ENCODE results near the gene NRG2.

Gene NRG2

DNA sequence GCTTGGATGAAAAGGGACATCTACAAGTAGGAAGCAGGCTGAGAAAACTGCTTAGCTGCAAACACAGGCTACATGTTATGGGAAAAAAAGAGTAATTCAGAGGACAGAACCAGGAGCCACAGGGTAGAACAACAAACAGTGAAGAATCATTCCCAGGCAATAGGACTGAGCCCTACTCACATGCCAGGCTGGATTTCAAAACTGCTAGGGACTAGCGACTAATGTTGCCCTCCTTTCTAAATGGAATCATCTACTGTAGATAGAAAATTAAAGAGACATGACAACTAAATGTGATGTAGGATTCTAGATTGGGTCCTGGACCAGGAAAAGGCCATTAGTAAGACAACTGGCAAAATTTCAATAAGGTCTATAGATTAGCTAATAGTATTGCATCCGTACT is 15.3 kb downstream of the NRG2 start:
- peaks cover 2 to 5% of the 10 kb centered on the region in 2 donors for H3K27me3 ChIP-seq (ENCODE audit: control insufficient read depth in 1 of 2, insufficient read depth in 2 of 2, low read length in 2 of 2)
- H3K27ac ChIP-seq (ENCODE audit: low read depth, low read length) = no peak overlapping the region
- no peaks in the 10 kb centered on the region for H3K36me3 ChIP-seq (ENCODE audit: control insufficient read depth in 1 of 2, insufficient read depth in 2 of 2, low read length in 2 of 2)
- H3K4me1 ChIP-seq (ENCODE audit: control insufficient read depth in 1 of 2, insufficient read depth in 2 of 2, low read length in 2 of 2) = no peaks in the 10 kb centered on the region
- no peak overlapping the region for H3K4me3 ChIP-seq (ENCODE audit: low read depth in 1 of 2, low read length in 2 of 2)
- H3K9me3 ChIP-seq (ENCODE audit: control insufficient read depth in 1 of 2, low read length in 2 of 2) = no peaks in the 10 kb centered on the region
- H3K9ac ChIP-seq (ENCODE audit: low read depth in 1 of 2, low read length in 2 of 2) = no peak overlapping the region

DNA sequence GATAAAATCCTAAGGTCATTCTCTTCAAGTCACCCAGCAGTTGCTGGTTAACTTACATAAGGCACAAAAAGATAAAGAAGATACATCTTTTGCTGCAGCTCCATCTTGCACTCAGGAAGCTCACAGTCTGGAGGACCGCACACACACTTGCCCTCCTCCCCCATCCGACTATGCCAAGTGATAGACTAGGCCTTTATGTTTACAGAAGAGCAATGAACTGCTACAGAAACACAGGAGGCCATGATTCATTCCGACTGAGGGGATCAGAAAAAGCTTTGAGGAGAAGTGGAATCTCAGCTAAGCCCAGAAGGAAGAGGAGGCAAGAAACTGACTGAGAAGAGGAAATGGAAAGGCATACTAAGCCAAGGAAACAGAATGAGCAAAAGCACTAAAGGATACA is 17.4 kb downstream of the NRG2 start:
- Histone ChIP-seq H3K9ac (ENCODE audit: low read depth in 1 of 2, low read length in 2 of 2) (no peak overlapping the region), H3K9me3 (ENCODE audit: control insufficient read depth in 1 of 2, low read length in 2 of 2) (no peaks in the 10 kb centered on the region), H3K27ac (ENCODE audit: low read depth, low read length) (no peak overlapping the region), H3K27me3 (ENCODE audit: control insufficient read depth in 1 of 2, insufficient read depth in 2 of 2, low read length in 2 of 2) (peaks cover 2 to 17% of the 10 kb centered on the region in 2 donors), H3K4me1 (ENCODE audit: control insufficient read depth in 1 of 2, insufficient read depth in 2 of 2, low read length in 2 of 2) (no peaks in the 10 kb centered on the region), H3K36me3 (ENCODE audit: control insufficient read depth in 1 of 2, insufficient read depth in 2 of 2, low read length in 2 of 2) (no peaks in the 10 kb centered on the region), H3K4me3 (ENCODE audit: low read depth in 1 of 2, low read length in 2 of 2) (no peak overlapping the region)

GRCh38 chr5:140024928-140025327 is 18.2 kb downstream of the NRG2 start:
- Histone ChIP-seq H3K36me3 (ENCODE audit: control insufficient read depth in 1 of 2, insufficient read depth in 2 of 2, low read length in 2 of 2) (no peaks in the 10 kb centered on the region), H3K4me3 (ENCODE audit: low read depth in 1 of 2, low read length in 2 of 2) (no peak overlapping the region), H3K4me1 (ENCODE audit: control insufficient read depth in 1 of 2, insufficient read depth in 2 of 2, low read length in 2 of 2) (no peaks in the 10 kb centered on the region), H3K27ac (ENCODE audit: low read depth, low read length) (no peak overlapping the region), H3K9me3 (ENCODE audit: control insufficient read depth in 1 of 2, low read length in 2 of 2) (no peaks in the 10 kb centered on the region), H3K27me3 (ENCODE audit: control insufficient read depth in 1 of 2, insufficient read depth in 2 of 2, low read length in 2 of 2) (peaks cover 2 to 17% of the 10 kb centered on the region in 2 donors), H3K9ac (ENCODE audit: low read depth in 1 of 2, low read length in 2 of 2) (no peak overlapping the region)

DNA sequence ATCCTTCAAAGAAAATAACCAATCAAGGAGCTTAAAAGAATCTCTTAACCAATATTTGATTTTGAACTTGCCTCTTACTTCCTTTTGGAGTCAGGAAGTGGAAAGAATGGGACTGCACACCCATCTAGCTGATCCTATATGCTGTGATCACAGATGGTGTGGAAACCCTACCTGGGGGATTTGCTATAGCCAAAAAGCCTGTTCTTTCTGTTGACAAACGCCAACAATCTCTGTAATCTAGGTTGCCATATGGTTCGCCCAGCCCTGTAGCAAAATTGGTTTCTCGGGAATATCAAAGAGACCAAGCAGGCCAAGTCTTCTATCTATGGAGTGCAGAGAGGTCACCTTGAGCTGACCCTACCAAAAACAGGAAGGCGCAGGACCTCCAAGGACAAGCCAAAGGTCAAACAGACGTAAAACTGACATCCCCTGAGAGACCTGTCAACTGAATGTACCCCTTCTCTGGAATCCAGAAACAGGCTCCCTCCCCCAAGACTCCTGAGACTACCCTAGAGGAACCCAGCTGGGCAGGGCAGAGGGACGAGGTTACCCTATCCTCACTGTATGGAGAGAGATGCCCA is 19.4 kb downstream of the NRG2 start:
- Histone ChIP-seq H3K27ac (ENCODE audit: low read depth, low read length) (no peak overlapping the region), H3K9me3 (ENCODE audit: control insufficient read depth in 1 of 2, low read length in 2 of 2) (no peaks in the 10 kb centered on the region), H3K9ac (ENCODE audit: low read depth in 1 of 2, low read length in 2 of 2) (no peak overlapping the region), H3K27me3 (ENCODE audit: control insufficient read depth in 1 of 2, insufficient read depth in 2 of 2, low read length in 2 of 2) (peaks cover 2 to 17% of the 10 kb centered on the region in 2 donors), H3K4me1 (ENCODE audit: control insufficient read depth in 1 of 2, insufficient read depth in 2 of 2, low read length in 2 of 2) (no peaks in the 10 kb centered on the region), H3K4me3 (ENCODE audit: low read depth in 1 of 2, low read length in 2 of 2) (no peak overlapping the region), H3K36me3 (ENCODE audit: control insufficient read depth in 1 of 2, insufficient read depth in 2 of 2, low read length in 2 of 2) (no peaks in the 10 kb centered on the region)

DNA sequence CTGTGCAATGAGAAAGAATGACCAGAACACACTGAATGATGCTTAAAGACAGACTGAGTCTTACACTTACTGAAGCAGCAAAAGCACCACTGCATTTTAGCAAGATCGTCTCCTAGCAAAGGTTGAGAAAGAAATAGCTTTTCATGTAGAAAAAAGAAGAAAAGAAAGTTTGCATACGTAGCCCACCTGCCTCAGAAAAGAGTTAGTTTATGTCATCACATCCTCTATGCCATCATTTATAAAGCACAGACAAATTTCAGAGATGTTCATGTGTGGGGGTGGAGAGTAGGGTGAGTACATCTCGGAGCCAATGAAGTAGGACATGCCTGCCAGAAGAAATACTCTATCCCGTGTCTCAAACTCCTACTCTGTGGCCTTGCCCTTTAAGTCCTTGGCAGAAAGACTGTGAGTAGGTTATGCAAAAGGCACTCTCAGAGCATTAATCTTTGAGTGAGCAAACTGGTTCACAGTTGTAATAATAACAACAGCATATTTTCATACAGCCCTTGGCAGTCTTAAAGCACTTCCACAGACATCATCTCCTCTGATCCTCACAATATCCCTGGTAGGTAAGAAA is 22.4 kb downstream of the NRG2 start:
- H3K36me3 ChIP-seq (ENCODE audit: control insufficient read depth in 1 of 2, insufficient read depth in 2 of 2, low read length in 2 of 2) = no peaks in the 10 kb centered on the region
- no peaks in the 10 kb centered on the region for H3K9me3 ChIP-seq (ENCODE audit: control insufficient read depth in 1 of 2, low read length in 2 of 2)
- no peak overlapping the region for H3K4me3 ChIP-seq (ENCODE audit: low read depth in 1 of 2, low read length in 2 of 2)
- H3K4me1 ChIP-seq (ENCODE audit: control insufficient read depth in 1 of 2, insufficient read depth in 2 of 2, low read length in 2 of 2) = no peaks in the 10 kb centered on the region
- peaks cover 9 to 27% of the 10 kb centered on the region in 2 donors for H3K27me3 ChIP-seq (ENCODE audit: control insufficient read depth in 1 of 2, insufficient read depth in 2 of 2, low read length in 2 of 2)
- H3K9ac ChIP-seq (ENCODE audit: low read depth in 1 of 2, low read length in 2 of 2) = no peak overlapping the region
- no peak overlapping the region for H3K27ac ChIP-seq (ENCODE audit: low read depth, low read length)

GRCh38 chr5:140018920-140019644 is 24.0 kb downstream of the NRG2 start:
- Histone ChIP-seq H3K27ac (ENCODE audit: low read depth, low read length) (no peak overlapping the region), H3K9me3 (ENCODE audit: control insufficient read depth in 1 of 2, low read length in 2 of 2) (no peaks in the 10 kb centered on the region), H3K36me3 (ENCODE audit: control insufficient read depth in 1 of 2, insufficient read depth in 2 of 2, low read length in 2 of 2) (no peaks in the 10 kb centered on the region), H3K27me3 (ENCODE audit: control insufficient read depth in 1 of 2, insufficient read depth in 2 of 2, low read length in 2 of 2) (peaks cover 7 to 27% of the 10 kb centered on the region in 2 donors), H3K4me1 (ENCODE audit: control insufficient read depth in 1 of 2, insufficient read depth in 2 of 2, low read length in 2 of 2) (no peaks in the 10 kb centered on the region), H3K4me3 (ENCODE audit: low read depth in 1 of 2, low read length in 2 of 2) (no peak overlapping the region), H3K9ac (ENCODE audit: low read depth in 1 of 2, low read length in 2 of 2) (no peak overlapping the region)

GRCh38 chr5:140018517-140018916 is 24.6 kb downstream of the NRG2 start:
- no peak overlapping the region for H3K27ac ChIP-seq (ENCODE audit: low read depth, low read length)
- no peaks in the 10 kb centered on the region for H3K4me1 ChIP-seq (ENCODE audit: control insufficient read depth in 1 of 2, insufficient read depth in 2 of 2, low read length in 2 of 2)
- no peak overlapping the region for H3K9ac ChIP-seq (ENCODE audit: low read depth in 1 of 2, low read length in 2 of 2)
- no peaks in the 10 kb centered on the region for H3K9me3 ChIP-seq (ENCODE audit: control insufficient read depth in 1 of 2, low read length in 2 of 2)
- no peaks in the 10 kb centered on the region for H3K36me3 ChIP-seq (ENCODE audit: control insufficient read depth in 1 of 2, insufficient read depth in 2 of 2, low read length in 2 of 2)
- H3K4me3 ChIP-seq (ENCODE audit: low read depth in 1 of 2, low read length in 2 of 2) = no peak overlapping the region
- H3K27me3 ChIP-seq (ENCODE audit: control insufficient read depth in 1 of 2, insufficient read depth in 2 of 2, low read length in 2 of 2) = peaks cover 7 to 27% of the 10 kb centered on the region in 2 donors

DNA sequence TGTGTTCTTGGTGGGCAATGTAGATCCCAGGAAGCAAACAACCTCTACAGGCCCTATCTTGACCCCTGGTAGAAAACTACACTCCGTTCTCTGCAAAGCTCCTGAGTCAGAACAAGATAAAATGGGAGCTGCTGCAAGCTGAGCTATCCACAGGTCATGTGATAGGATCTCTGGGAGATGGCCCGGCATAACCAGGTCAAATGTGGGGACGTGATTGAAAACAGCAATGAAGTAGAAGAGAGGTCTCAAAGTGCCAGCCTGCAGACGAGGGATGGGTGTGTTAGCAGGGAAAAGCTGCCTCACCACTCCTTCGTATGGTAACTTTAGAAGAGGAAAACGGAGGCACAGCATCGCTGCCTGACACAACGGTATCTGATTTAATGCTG is 25.0 kb downstream of the NRG2 start:
- Histone ChIP-seq H3K27ac (ENCODE audit: low read depth, low read length) (no peak overlapping the region), H3K4me1 (ENCODE audit: control insufficient read depth in 1 of 2, insufficient read depth in 2 of 2, low read length in 2 of 2) (no peaks in the 10 kb centered on the region), H3K4me3 (ENCODE audit: low read depth in 1 of 2, low read length in 2 of 2) (no peak overlapping the region)

GRCh38 chr5:140017397-140018095 is 25.6 kb downstream of the NRG2 start:
- Histone ChIP-seq H3K9ac (ENCODE audit: low read depth in 1 of 2, low read length in 2 of 2) (no peak overlapping the region), H3K36me3 (ENCODE audit: control insufficient read depth in 1 of 2, insufficient read depth in 2 of 2, low read length in 2 of 2) (no peaks in the 10 kb centered on the region), H3K27ac (ENCODE audit: low read depth, low read length) (no peak overlapping the region), H3K4me1 (ENCODE audit: control insufficient read depth in 1 of 2, insufficient read depth in 2 of 2, low read length in 2 of 2) (no peaks in the 10 kb centered on the region), H3K4me3 (ENCODE audit: low read depth in 1 of 2, low read length in 2 of 2) (no peak overlapping the region), H3K27me3 (ENCODE audit: control insufficient read depth in 1 of 2, insufficient read depth in 2 of 2, low read length in 2 of 2) (peaks cover 7 to 21% of the 10 kb centered on the region in 2 donors), H3K9me3 (ENCODE audit: control insufficient read depth in 1 of 2, low read length in 2 of 2) (no peaks in the 10 kb centered on the region)

More for the DNA sequence above, 25.0 kb downstream of the NRG2 start:
- H3K36me3 ChIP-seq (ENCODE audit: control insufficient read depth in 1 of 2, insufficient read depth in 2 of 2, low read length in 2 of 2) = no peaks in the 10 kb centered on the region
- H3K9ac ChIP-seq (ENCODE audit: low read depth in 1 of 2, low read length in 2 of 2) = no peak overlapping the region
- peaks cover 7 to 25% of the 10 kb centered on the region in 2 donors for H3K27me3 ChIP-seq (ENCODE audit: control insufficient read depth in 1 of 2, insufficient read depth in 2 of 2, low read length in 2 of 2)
- no peaks in the 10 kb centered on the region for H3K9me3 ChIP-seq (ENCODE audit: control insufficient read depth in 1 of 2, low read length in 2 of 2)

DNA sequence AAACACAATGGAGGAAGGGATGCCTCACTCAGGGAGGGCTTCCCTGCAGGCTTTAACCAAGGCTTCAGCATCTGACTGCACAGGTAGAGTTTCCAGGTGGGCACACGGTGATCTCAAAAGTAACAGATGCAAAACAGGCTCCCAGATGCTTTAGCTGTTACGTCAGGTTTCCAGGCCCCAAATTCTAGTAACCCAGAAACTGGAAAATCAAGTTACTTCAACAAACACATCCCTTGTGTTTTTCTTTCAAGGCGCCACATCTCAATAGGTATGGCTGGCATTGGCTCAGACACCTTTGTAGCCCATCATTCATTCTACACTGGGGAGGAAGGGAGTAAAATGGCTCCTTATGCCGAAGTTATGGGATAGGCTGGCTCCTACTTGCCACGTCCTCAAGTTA is 27.4 kb downstream of the NRG2 start:
- H3K27ac ChIP-seq (ENCODE audit: low read depth, low read length) = no peak overlapping the region
- no peak overlapping the region for H3K9ac ChIP-seq (ENCODE audit: low read depth in 1 of 2, low read length in 2 of 2)
- no peak overlapping the region for H3K4me3 ChIP-seq (ENCODE audit: low read depth in 1 of 2, low read length in 2 of 2)
- H3K27me3 ChIP-seq (ENCODE audit: control insufficient read depth in 1 of 2, insufficient read depth in 2 of 2, low read length in 2 of 2) = peaks cover 7 to 11% of the 10 kb centered on the region in 2 donors
- no peaks in the 10 kb centered on the region for H3K36me3 ChIP-seq (ENCODE audit: control insufficient read depth in 1 of 2, insufficient read depth in 2 of 2, low read length in 2 of 2)
- no peaks in the 10 kb centered on the region for H3K9me3 ChIP-seq (ENCODE audit: control insufficient read depth in 1 of 2, low read length in 2 of 2)
- no peaks in the 10 kb centered on the region for H3K4me1 ChIP-seq (ENCODE audit: control insufficient read depth in 1 of 2, insufficient read depth in 2 of 2, low read length in 2 of 2)

All from duodenal mucosa (tissue), 2 donors.